H9 (cell line): ENCODE results near the gene ALDH1A1. TPM values are rescaled to one million over a fixed set of nuclear protein-coding genes. Genes with fewer than 3 reads are reported as not detected.

Experiments used
- DNase-seq: peaks from one replicate; pipeline ENCODE4 v3.0.0-alpha.2; 2017
- H2AFZ ChIP-seq: one replicate; pipeline ENCODE4 v1.6.1; 2013; ENCODE audit warnings: mild to moderate bottlenecking, low read length, control low read depth, moderate library complexity
- H2AK5ac ChIP-seq: 2 replicates; pipeline ENCODE4 v1.6.1; 2013; ENCODE audit warnings: low read length, control low read depth, mixed read lengths; ENCODE audit not compliant: insufficient read length
- H2BK120ac ChIP-seq: one replicate; pipeline ENCODE4 v1.6.1; 2013; ENCODE audit warnings: low read depth, mild to moderate bottlenecking, low read length, control low read depth, inconsistent platforms; ENCODE audit not compliant: poor library complexity, severe bottlenecking
- H2BK12ac ChIP-seq: 2 replicates; pipeline ENCODE4 v1.6.1; 2013; ENCODE audit warnings: low read length, control low read depth, mixed read lengths, low read depth; ENCODE audit not compliant: insufficient read length
- H2BK15ac ChIP-seq: 2 replicates; pipeline ENCODE4 v1.6.1; 2013; ENCODE audit warnings: low read depth, low read length, control low read depth
- H2BK20ac ChIP-seq: one replicate; pipeline ENCODE4 v1.6.1; 2013; ENCODE audit warnings: low read depth, mild to moderate bottlenecking, low read length, control low read depth, inconsistent platforms; ENCODE audit not compliant: poor library complexity, severe bottlenecking
- H2BK5ac ChIP-seq: 2 replicates; pipeline ENCODE4 v1.6.1; 2013; ENCODE audit warnings: low read length, control low read depth, mixed read lengths; ENCODE audit not compliant: insufficient read length
- H3K14ac ChIP-seq: 2 replicates; pipeline ENCODE4 v1.6.1; 2013; ENCODE audit warnings: low read length, control low read depth; ENCODE audit not compliant: insufficient read depth
- H3K18ac ChIP-seq: 2 replicates; pipeline ENCODE4 v1.6.1; 2013; ENCODE audit warnings: low read depth, mild to moderate bottlenecking, mixed read lengths, low read length, control low read depth; ENCODE audit not compliant: insufficient read length
- H3K23ac ChIP-seq: 2 replicates; pipeline ENCODE4 v1.6.1; 2013; ENCODE audit warnings: low read length, control low read depth, mixed read lengths, low read depth; ENCODE audit not compliant: insufficient read length
- H3K23me2 ChIP-seq: 2 replicates; pipeline ENCODE4 v1.6.1; 2013; ENCODE audit warnings: low read depth, mild to moderate bottlenecking, mixed read lengths, low read length, control low read depth; ENCODE audit not compliant: insufficient read length, poor library complexity, severe bottlenecking
- H3K27ac ChIP-seq: 2 replicates; pipeline ENCODE4 v1.5.1; 2013; ENCODE audit warnings: low read length, control low read depth, mixed read lengths, low read depth; ENCODE audit not compliant: insufficient read length
- H3K27me3 ChIP-seq: 2 replicates; pipeline ENCODE4 v1.6.1; 2013; ENCODE audit warnings: low read length, control low read depth, inconsistent platforms; ENCODE audit not compliant: insufficient read depth
- H3K4ac ChIP-seq: 2 replicates; pipeline ENCODE4 v1.6.1; 2013; ENCODE audit warnings: low read depth, mild to moderate bottlenecking, control low read depth, inconsistent platforms, low read length, moderate library complexity
- H3K4me1 ChIP-seq: 2 replicates; pipeline ENCODE4 v1.6.1; 2013; ENCODE audit warnings: low read length, control low read depth, inconsistent platforms; ENCODE audit not compliant: insufficient read depth
- H3K4me2 ChIP-seq: 2 replicates; pipeline ENCODE4 v1.6.1; 2013; ENCODE audit warnings: low read length, control low read depth, mixed read lengths; ENCODE audit not compliant: insufficient read length, insufficient read depth
- H3K56ac ChIP-seq: 2 replicates; pipeline ENCODE4 v1.6.1; 2013; ENCODE audit warnings: low read depth, mild to moderate bottlenecking, mixed read lengths, low read length, control low read depth; ENCODE audit not compliant: insufficient read length
- H3K79me1 ChIP-seq: 2 replicates; pipeline ENCODE4 v1.6.1; 2013; ENCODE audit warnings: low read depth, mild to moderate bottlenecking, moderate library complexity, low read length, control low read depth, inconsistent platforms; ENCODE audit not compliant: insufficient read depth, poor library complexity, severe bottlenecking
- H3K79me2 ChIP-seq: 2 replicates; pipeline ENCODE4 v1.6.1; 2013; ENCODE audit warnings: low read length, control low read depth, inconsistent platforms; ENCODE audit not compliant: insufficient read depth
- H3K9ac ChIP-seq: 2 replicates; pipeline ENCODE4 v1.6.1; 2013; ENCODE audit warnings: low read length, control low read depth, mixed read lengths; ENCODE audit not compliant: insufficient read length; ENCODE audit errors: extremely low read depth
- H3K9me3 ChIP-seq: one replicate; pipeline ENCODE4 v1.6.1; 2013; ENCODE audit warnings: low read depth, low read length, inconsistent platforms; ENCODE audit not compliant: control insufficient read depth
- H3T11ph ChIP-seq: one replicate; pipeline ENCODE4 v1.6.1; 2013; ENCODE audit warnings: mild to moderate bottlenecking, low read length, control low read depth, inconsistent platforms
- H4K20me1 ChIP-seq: one replicate; pipeline ENCODE4 v1.6.1; 2013; ENCODE audit not compliant: control insufficient read depth, insufficient read length, insufficient read depth
- H4K5ac ChIP-seq: 2 replicates; pipeline ENCODE4 v1.6.1; 2013; ENCODE audit warnings: low read depth, mild to moderate bottlenecking, mixed read lengths, low read length, control low read depth; ENCODE audit not compliant: insufficient read length
- H4K8ac ChIP-seq: replicated peaks from 2 replicates; pipeline ENCODE4 v1.6.1; 2013; ENCODE audit warnings: low read length, control low read depth, mixed read lengths, low read depth; ENCODE audit not compliant: insufficient read length
- H4K91ac ChIP-seq: 2 replicates; pipeline ENCODE4 v1.6.1; 2013; ENCODE audit warnings: low read depth, mild to moderate bottlenecking, moderate library complexity, mixed read lengths, low read length, control low read depth; ENCODE audit not compliant: insufficient read length
- H3K27ac Mint-ChIP-seq, 3 experiments: 2 replicates in 2 of 3; 3 replicates in 1 of 3; pipeline ENCODE4 v1.8.0; 2020 to 2021; ENCODE audit warnings: mixed read lengths in 3 of 3, mild to moderate bottlenecking in 1 of 3, moderate library complexity in 1 of 3
- H3K27me3 Mint-ChIP-seq: 2 replicates; pipeline ENCODE4 v1.8.0; 2021; ENCODE audit warnings: low read depth, mild to moderate bottlenecking, moderate library complexity, mixed read lengths
- H3K36me3 Mint-ChIP-seq, 3 experiments: 2 replicates in 2 of 3; 3 replicates in 1 of 3; pipeline ENCODE4 v1.8.0; 2020 to 2021; ENCODE audit warnings: low read depth in 3 of 3, mixed read lengths in 3 of 3; ENCODE audit not compliant: insufficient read depth in 1 of 3
- H3K4me1 Mint-ChIP-seq, 2 experiments: 2 replicates each; pipeline ENCODE4 v1.8.0; 2020; ENCODE audit warnings: mixed read lengths in 2 of 2
- H3K4me3 Mint-ChIP-seq, 2 experiments: 2 replicates in 1 of 2; 3 replicates in 1 of 2; pipeline ENCODE4 v1.8.0; 2020 to 2021; ENCODE audit warnings: mild to moderate bottlenecking in 2 of 2, mixed read lengths in 2 of 2, moderate library complexity in 1 of 2
- H3K9me3 Mint-ChIP-seq, 2 experiments: 2 replicates in 1 of 2; 3 replicates in 1 of 2; pipeline ENCODE4 v1.8.0; 2020; ENCODE audit warnings: mild to moderate bottlenecking in 2 of 2, mixed read lengths in 2 of 2, moderate library complexity in 1 of 2
- WGBS: extraction: QIAGEN DNeasy Blood & Tissue Kit; methylation state at CpG from one replicate; pipeline ENCODE4 v1.1.7; 2013; ENCODE audit warnings: missing lambda C conversion rate, low lambda C conversion rate, mixed read lengths; ENCODE audit not compliant: insufficient read length; ENCODE audit errors: extremely low coverage; 5-methylcytosine and 5-hydroxymethylcytosine counted together
- total RNA-seq: library from RNA; stranded (reverse); gene quantifications from 2 replicates; pipeline ENCODE4 v1.2.1, GENCODE V29; 2021
- TF ChIP-seq, protein P1 (sequence below): fragments of 200-600 bp; sonication (generic); conservative IDR thresholded peaks from 3 replicates; pipeline ENCODE4 v1.8.0; 2021; ENCODE audit warnings: antibody characterized with exemption, mild to moderate bottlenecking

The ALDH1A1 gene
- total RNA-seq, 1 experiment from 2014 or later: 1.1 TPM

GRCh38 chr9:72873456-72873855 lies 79.4 kb downstream of the ALDH1A1 start:
- Histone ChIP-seq H2BK15ac (no peak overlapping the region), H3K14ac (no peak overlapping the region), H2BK12ac (no peak overlapping the region), H4K20me1 (no peaks in the 10 kb centered on the region), H3K23ac (no peak overlapping the region), H3K79me2 (no peaks in the 10 kb centered on the region), H3K9me3 (no peaks in the 10 kb centered on the region), H2BK5ac (no peak overlapping the region), H3K9ac (no peak overlapping the region), H3K4ac (no peak overlapping the region), H3K18ac (no peak overlapping the region), H3K23me2 (no peaks in the 10 kb centered on the region), H3K4me1 (no peaks in the 10 kb centered on the region), H2AK5ac (no peak overlapping the region), H3K79me1 (no peaks in the 10 kb centered on the region), H4K91ac (no peak overlapping the region), H3K27ac (no peak overlapping the region), H3K27me3 (no peaks in the 10 kb centered on the region), H3T11ph (no peak overlapping the region), H4K5ac (no peak overlapping the region), H2AFZ (no peak overlapping the region), H4K8ac (no peak overlapping the region), H3K56ac (no peak overlapping the region), H2BK20ac (no peak overlapping the region), H3K4me2 (no peak overlapping the region), H2BK120ac (no peak overlapping the region)
- Mint-ChIP-seq H3K27ac (no peak overlapping the region), H3K27me3 (no peaks in the 10 kb centered on the region), H3K9me3 (no peaks in the 10 kb centered on the region), H3K4me3 (no peak overlapping the region), H3K4me1 (peaks cover 5 to 13% of the 10 kb centered on the region in 2 experiments), H3K36me3 (no peaks in the 10 kb centered on the region)
- DNase-seq: no peak
- no CpG with 5 or more reads among the region's 1 CpG for WGBS
- TF ChIP-seq, protein P1, sequence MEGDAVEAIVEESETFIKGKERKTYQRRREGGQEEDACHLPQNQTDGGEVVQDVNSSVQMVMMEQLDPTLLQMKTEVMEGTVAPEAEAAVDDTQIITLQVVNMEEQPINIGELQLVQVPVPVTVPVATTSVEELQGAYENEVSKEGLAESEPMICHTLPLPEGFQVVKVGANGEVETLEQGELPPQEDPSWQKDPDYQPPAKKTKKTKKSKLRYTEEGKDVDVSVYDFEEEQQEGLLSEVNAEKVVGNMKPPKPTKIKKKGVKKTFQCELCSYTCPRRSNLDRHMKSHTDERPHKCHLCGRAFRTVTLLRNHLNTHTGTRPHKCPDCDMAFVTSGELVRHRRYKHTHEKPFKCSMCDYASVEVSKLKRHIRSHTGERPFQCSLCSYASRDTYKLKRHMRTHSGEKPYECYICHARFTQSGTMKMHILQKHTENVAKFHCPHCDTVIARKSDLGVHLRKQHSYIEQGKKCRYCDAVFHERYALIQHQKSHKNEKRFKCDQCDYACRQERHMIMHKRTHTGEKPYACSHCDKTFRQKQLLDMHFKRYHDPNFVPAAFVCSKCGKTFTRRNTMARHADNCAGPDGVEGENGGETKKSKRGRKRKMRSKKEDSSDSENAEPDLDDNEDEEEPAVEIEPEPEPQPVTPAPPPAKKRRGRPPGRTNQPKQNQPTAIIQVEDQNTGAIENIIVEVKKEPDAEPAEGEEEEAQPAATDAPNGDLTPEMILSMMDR: no peak
